Panc1 (cell line): ENCODE measurements around the gene MDN1. TPM values are rescaled to one million over a fixed set of nuclear protein-coding genes. Genes with fewer than 3 reads are reported as not detected.

Experiments used
- ATAC-seq: fragments of 200-7000 bp; cut with Tn5 transposase; 2 replicates; pipeline ENCODE4 v1.9.1; 2020; ENCODE audit warnings: mild to moderate bottlenecking, moderate library complexity
- BruUV-seq: library from RNA; stranded (reverse); fragments of 400-500 nt; replicated peaks from 2 replicates; lab custom pipeline; 2021; lab: Mats Ljungman, UMichigan
- CTCF ChIA-PET: fragments of 300-600 bp; sonication (Branson Sonifier 250); formaldehyde crosslinking; loops from one replicate; lab custom pipeline; 2022; ENCODE audit warnings: antibody characterized with exemption; lab: Charles Lee
- POLR2A ChIA-PET: fragments of 300-600 bp; sonication (Branson Sonifier 250); formaldehyde crosslinking; loops from one replicate; lab custom pipeline; 2022; ENCODE audit warnings: antibody characterized with exemption; lab: Charles Lee
- DNase-seq: peaks from one replicate; pipeline ENCODE4 v3.0.0-alpha.2; 2010; ENCODE audit warnings: low read depth, low spot score
- H3K27ac ChIP-seq: 2 replicates; pipeline ENCODE4 v1.5.1; 2011; ENCODE audit warnings: mild to moderate bottlenecking, low read length, inconsistent platforms
- H3K27me3 ChIP-seq: fragments of 200-500 bp; sonication (Bioruptor generic); 2 replicates; pipeline ENCODE4 v1.6.0; 2014; ENCODE audit warnings: low read length, inconsistent platforms; ENCODE audit not compliant: control insufficient read depth, insufficient read depth
- H3K36me3 ChIP-seq: fragments of 200-500 bp; sonication (Bioruptor generic); 2 replicates; pipeline ENCODE4 v1.5.1; 2014; ENCODE audit warnings: inconsistent platforms, mild to moderate bottlenecking, low read length, moderate library complexity; ENCODE audit not compliant: control insufficient read depth, insufficient read depth
- H3K4me1 ChIP-seq: 2 replicates; pipeline ENCODE4 v1.5.1; 2011; ENCODE audit warnings: inconsistent platforms, mild to moderate bottlenecking, low read length, moderate library complexity; ENCODE audit not compliant: control insufficient read depth, insufficient read depth
- H3K4me3 ChIP-seq, 2 experiments: 2 replicates each; pipeline ENCODE4 v1.5.1; 2011 to 2012; ENCODE audit warnings: low read depth in 2 of 2, low read length in 2 of 2, mild to moderate bottlenecking in 2 of 2, inconsistent platforms in 1 of 2, moderate library complexity in 1 of 2
- H3K9me3 ChIP-seq: fragments of 200-500 bp; sonication (Bioruptor generic); 2 replicates; pipeline ENCODE4 v1.5.1; 2014; ENCODE audit warnings: low read depth, mild to moderate bottlenecking, inconsistent platforms, low read length, moderate library complexity; ENCODE audit not compliant: control insufficient read depth, insufficient read depth
- POLR2AphosphoS5 ChIP-seq: IDR thresholded peaks from 2 replicates; pipeline ENCODE4 v1.6.1; 2012; ENCODE audit warnings: mild to moderate bottlenecking, low read depth, low read length, moderate library complexity
- SIN3A ChIP-seq: IDR thresholded peaks from 2 replicates; pipeline ENCODE4 v1.6.1; 2012; ENCODE audit warnings: low read depth, mild to moderate bottlenecking, low read length, moderate library complexity, borderline replicate concordance; ENCODE audit not compliant: insufficient read depth
- TCF7L2 ChIP-seq: IDR thresholded peaks from 2 replicates; pipeline ENCODE4 v1.6.1; 2011; ENCODE audit warnings: mild to moderate bottlenecking, low read depth, low read length, inconsistent platforms
- in situ Hi-C: cut with HindIII; loops from 2 replicates; pipeline ENCODE4 v1.10.0; 2016; ENCODE audit warnings: low sequenced_read_pairs, low pct_unique_long_range_greater_than_20kb
- intact Hi-C: fragments of 100-400 bp; cut with micrococcal nuclease; formaldehyde crosslinking; loops from one replicate; pipeline ENCODE4 v1.10.0; 2022; ENCODE audit not compliant: unreplicated experiment
- total RNA-seq: library from RNA; stranded (reverse); gene quantifications from one replicate; pipeline ENCODE4 v1.2.1, GENCODE V29; 2021; ENCODE audit not compliant: unreplicated experiment
- TF ChIP-seq, protein P1 (sequence below), 2 experiments: IDR thresholded peaks; 2 replicates each; pipeline ENCODE4 v1.6.1; 2011 to 2012; ENCODE audit warnings: low read depth in 2 of 2, control low read depth in 1 of 2, low read length in 1 of 2, mild to moderate bottlenecking in 1 of 2, moderate library complexity in 1 of 2; ENCODE audit not compliant: insufficient read depth in 1 of 2
- TF ChIP-seq, protein P2 (sequence below): fragments of 450-650 bp; IDR thresholded peaks from 2 replicates; pipeline ENCODE4 v1.5.1; 2017; ENCODE audit warnings: mild to moderate bottlenecking

MDN1 gene
- total RNA-seq, 1 experiment from 2014 or later = 47.8 TPM

DNA sequence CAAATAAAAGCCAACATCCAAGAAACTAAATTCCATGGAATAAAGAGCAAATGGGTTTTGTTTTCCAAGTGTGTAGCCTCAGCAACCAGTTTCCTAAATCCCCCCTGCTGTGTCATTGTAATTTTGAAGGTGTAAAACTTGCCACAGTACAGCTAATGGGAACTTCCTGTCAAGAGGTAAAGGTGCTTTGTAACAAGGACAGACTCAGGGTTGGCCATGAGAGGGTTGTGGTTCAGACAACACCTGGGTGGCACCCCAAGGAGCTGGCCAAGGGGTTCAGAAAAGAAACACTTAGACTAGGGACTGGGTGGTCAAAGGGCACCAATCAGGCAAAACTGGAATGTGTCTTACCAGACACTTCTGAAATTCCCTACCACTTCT is 128.7 kb downstream of the MDN1 start:
- Histone ChIP-seq H3K4me1 (no peaks in the 10 kb centered on the region), H3K27me3 (no peaks in the 10 kb centered on the region), H3K36me3 (peaks cover 48% of the 10 kb centered on the region), H3K4me3 (no peak overlapping the region), H3K27ac (no peak overlapping the region), H3K9me3 (no peaks in the 10 kb centered on the region)
- intact Hi-C loops = no loop called here
- ChIA-PET CTCF (no interaction called here), POLR2A (no interaction called here)
- no peak for DNase-seq
- no TSS peak for BruUV-seq
- TF ChIP-seq, protein P1, sequence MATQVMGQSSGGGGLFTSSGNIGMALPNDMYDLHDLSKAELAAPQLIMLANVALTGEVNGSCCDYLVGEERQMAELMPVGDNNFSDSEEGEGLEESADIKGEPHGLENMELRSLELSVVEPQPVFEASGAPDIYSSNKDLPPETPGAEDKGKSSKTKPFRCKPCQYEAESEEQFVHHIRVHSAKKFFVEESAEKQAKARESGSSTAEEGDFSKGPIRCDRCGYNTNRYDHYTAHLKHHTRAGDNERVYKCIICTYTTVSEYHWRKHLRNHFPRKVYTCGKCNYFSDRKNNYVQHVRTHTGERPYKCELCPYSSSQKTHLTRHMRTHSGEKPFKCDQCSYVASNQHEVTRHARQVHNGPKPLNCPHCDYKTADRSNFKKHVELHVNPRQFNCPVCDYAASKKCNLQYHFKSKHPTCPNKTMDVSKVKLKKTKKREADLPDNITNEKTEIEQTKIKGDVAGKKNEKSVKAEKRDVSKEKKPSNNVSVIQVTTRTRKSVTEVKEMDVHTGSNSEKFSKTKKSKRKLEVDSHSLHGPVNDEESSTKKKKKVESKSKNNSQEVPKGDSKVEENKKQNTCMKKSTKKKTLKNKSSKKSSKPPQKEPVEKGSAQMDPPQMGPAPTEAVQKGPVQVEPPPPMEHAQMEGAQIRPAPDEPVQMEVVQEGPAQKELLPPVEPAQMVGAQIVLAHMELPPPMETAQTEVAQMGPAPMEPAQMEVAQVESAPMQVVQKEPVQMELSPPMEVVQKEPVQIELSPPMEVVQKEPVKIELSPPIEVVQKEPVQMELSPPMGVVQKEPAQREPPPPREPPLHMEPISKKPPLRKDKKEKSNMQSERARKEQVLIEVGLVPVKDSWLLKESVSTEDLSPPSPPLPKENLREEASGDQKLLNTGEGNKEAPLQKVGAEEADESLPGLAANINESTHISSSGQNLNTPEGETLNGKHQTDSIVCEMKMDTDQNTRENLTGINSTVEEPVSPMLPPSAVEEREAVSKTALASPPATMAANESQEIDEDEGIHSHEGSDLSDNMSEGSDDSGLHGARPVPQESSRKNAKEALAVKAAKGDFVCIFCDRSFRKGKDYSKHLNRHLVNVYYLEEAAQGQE (IDR thresholded peaks at IDR 0.05; ENCODE audit: insufficient read depth in 1 of 2, low read depth in 2 of 2, low read length in 1 of 2) = no peak
- TF ChIP-seq, protein P2, sequence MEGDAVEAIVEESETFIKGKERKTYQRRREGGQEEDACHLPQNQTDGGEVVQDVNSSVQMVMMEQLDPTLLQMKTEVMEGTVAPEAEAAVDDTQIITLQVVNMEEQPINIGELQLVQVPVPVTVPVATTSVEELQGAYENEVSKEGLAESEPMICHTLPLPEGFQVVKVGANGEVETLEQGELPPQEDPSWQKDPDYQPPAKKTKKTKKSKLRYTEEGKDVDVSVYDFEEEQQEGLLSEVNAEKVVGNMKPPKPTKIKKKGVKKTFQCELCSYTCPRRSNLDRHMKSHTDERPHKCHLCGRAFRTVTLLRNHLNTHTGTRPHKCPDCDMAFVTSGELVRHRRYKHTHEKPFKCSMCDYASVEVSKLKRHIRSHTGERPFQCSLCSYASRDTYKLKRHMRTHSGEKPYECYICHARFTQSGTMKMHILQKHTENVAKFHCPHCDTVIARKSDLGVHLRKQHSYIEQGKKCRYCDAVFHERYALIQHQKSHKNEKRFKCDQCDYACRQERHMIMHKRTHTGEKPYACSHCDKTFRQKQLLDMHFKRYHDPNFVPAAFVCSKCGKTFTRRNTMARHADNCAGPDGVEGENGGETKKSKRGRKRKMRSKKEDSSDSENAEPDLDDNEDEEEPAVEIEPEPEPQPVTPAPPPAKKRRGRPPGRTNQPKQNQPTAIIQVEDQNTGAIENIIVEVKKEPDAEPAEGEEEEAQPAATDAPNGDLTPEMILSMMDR = no peak
- no peak for TF ChIP-seq SIN3A
- TF ChIP-seq POLR2AphosphoS5 = no peak
- TF ChIP-seq TCF7L2 = no peak
- ATAC-seq = no peak
- in situ Hi-C loops = no loop called here

DNA sequence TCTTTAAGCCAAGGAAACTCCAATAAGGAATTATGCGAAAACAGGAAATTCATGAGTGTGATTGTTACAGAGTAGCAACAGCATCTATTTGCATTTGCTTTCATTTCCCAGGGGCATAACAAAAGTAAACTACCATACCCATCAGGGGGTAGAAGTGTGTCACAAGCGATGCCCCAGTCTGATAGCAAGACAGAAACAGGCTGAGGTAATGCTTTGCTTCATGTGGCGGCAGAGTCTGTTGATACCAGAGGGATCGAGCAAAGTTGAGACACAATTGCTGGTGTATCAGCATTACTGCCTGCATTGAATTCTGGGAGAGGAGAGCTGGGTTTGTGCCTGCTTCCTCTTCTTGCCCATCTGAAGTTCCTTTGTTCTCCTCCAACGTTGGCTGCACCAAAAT is 129.9 kb downstream of the MDN1 start:
- Histone ChIP-seq H3K4me1 (no peaks in the 10 kb centered on the region), H3K9me3 (no peaks in the 10 kb centered on the region), H3K36me3 (peaks cover 57% of the 10 kb centered on the region), H3K27me3 (no peaks in the 10 kb centered on the region), H3K4me3 (no peak overlapping the region), H3K27ac (no peak overlapping the region)
- no TSS peak for BruUV-seq
- intact Hi-C loops = no loop called here
- no peak for ATAC-seq
- in situ Hi-C loops = no loop called here
- no peak for DNase-seq
- CTCF ChIA-PET = no interaction called here
- TF ChIP-seq, protein P2 = no peak
- TF ChIP-seq, protein P1 (IDR thresholded peaks at IDR 0.05; ENCODE audit: insufficient read depth in 1 of 2, low read depth in 2 of 2, low read length in 1 of 2) = no peak
- TF ChIP-seq POLR2AphosphoS5 (no peak), TCF7L2 (no peak), SIN3A (no peak)
- POLR2A ChIA-PET = no interaction called here
